Kidney tubule cell (primary cell): ENCODE results near the gene RAB33A.
"Not testable (repeated sequence)": the region's sequence is repeated elsewhere in the genome, so short reads cannot be mapped to it uniquely, and the experiment has no call there.

Experiments
- DNase-seq: peaks from one replicate; pipeline ENCODE4 v3.0.0-alpha.2; 2018; ENCODE audit warnings: low spot score

RAB33A gene

GRCh38 chrX:130172127-130172845, 524 bp downstream of the RAB33A start:
- DNase-seq = no peak

DNA sequence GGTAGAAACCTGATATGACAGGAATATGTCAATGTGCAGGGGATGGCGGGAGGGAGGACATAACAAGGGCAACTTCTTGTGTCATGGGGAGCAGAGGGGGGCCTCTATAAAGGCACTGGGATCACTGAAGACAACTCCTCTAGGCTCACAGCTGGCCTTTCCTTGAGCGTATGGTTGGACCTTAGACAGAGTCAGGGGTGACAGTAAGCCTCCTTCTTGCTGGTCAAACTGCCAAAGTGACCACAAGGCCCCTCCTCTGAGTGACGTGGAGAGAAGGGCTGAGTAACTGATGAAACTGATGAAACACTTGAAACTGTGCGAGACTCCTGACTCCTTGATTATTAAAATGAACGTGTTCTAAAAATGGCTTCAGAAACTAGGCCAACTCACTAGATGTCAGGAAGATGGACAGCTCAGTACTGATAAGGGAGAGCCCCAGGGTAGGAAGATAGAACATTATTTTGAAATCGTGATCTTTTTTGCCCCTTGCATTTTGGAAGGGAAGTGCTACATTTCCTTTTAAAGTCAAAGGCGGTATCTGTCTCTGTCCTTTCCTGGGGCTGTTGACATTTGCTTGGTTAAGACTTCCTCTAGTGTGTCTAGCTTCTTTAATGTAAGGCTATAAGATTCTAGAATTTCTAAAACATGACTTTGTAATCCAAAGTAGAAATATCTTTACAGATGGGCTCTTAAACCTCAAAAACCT, 1.6 kb downstream of the RAB33A start:
- DNase-seq = no peak

DNA sequence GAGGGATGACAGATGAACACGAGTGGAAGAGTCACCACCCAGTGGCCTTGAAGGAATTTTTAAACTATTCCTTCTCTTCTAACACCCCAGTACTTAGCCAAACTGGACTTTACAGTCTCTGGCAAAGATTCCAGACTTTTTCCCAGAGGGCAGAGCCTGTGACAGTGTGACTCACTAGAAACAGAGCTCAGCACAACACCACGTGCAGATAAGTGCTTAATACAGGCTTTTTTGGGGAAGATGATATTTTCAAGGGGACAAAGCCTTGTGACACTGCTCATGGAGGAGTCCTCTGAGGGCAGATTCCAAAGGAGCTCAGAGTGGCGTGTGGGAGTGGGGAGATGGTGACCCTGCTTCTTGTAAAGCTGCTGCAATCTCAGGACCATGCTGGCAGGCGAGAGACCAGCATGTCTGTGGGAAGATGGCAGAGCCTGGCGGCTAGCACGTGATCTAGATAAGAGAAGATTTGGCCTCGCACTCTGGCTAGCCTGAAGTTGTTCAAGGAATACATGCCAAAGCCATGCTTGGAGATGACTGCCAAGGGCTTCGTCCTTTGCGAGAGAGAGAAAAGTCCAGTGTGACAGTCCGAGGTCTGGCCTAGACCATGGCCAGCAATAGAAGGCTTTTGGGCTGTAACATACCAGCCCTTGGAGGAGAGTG, 2.4 kb downstream of the RAB33A start:
- peak; percentile 31 for DNase-seq

DNA sequence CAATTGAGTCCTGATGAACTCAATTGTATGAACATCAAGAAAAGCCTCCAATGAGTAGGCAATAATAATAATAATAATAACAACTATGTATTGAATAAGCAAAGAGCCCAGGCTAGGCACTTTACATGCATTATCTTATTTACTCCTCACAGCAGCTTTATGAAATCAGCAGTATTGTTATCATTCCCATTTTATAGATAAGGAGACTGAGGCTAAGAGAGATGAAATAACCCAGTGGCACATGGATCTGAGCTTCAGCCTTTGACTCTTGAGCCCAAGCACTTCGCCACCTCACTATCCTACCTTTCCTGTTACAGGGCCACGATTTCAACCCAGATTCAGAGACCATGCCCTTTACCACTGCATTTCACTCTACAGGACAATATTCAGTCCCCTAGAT, 3.2 kb downstream of the RAB33A start:
- DNase-seq = no peak

DNA sequence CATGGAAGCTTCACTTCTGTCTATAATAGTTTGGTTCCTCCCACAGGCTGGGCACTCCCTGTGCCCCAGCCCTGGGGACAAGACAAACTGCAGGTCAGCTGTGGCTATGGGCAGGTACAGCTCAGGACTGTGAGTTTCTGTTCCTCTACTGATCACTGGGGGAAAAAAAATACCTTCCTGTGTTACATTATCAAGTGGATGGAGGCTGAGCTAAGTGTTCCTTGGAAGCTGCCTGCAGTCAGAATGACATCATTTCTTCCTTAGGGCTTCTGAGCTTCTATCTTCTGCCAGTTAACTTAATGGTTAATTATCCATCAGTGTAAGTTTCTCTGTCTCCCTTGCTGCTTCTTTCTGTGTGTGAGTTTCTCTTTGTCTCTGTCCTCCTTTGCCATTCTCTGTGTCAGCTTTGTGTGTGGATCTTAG, 4.6 kb downstream of the RAB33A start:
- DNase-seq = peak; percentile 42

DNA sequence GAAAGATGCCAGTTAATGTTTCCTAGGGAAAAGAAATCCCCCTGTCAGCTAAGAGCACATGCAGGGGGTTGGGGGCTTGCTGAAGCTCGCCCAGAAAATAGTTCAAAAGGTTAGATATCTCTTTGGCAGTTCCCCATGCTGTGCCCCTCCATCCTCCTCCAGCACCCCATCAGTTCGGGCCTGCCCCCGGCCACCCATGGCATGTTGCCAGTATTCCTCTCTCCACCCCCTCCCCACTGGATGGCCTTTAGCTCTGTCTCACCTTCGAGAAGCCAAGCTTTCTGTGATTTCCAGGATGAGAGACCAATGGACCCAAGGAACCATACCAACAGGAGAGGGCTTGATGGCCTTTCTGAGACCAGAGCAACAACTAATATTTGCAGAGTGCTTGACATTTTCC, 5.2 kb downstream of the RAB33A start:
- no peak for DNase-seq

- DNase-seq = no peak
These were observed 7.4 kb downstream of the RAB33A start for GRCh38 chrX:130179170-130179569.

GRCh38 chrX:130179579-130180215, 7.9 kb downstream of the RAB33A start:
- DNase-seq = no peak

DNA sequence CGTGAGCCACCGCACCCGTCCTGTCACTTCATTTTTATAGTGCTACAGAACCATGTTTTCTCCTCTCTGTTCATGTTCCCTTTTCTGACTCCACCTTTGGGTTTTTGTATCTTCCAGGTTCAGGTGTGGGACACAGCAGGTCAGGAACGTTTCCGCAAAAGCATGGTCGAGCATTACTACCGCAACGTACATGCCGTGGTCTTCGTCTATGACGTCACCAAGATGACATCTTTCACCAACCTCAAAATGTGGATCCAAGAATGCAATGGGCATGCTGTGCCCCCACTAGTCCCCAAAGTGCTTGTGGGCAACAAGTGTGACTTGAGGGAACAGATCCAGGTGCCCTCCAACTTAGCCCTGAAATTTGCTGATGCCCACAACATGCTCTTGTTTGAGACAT, 12.4 kb downstream of the RAB33A start:
- no peak for DNase-seq

- DNase-seq = peak; percentile 38
These were observed 13.1 kb downstream of the RAB33A start for GRCh38 chrX:130184857-130185256.

GRCh38 chrX:130186651-130187050, 14.9 kb downstream of the RAB33A start:
- DNase-seq = no peak

DNA sequence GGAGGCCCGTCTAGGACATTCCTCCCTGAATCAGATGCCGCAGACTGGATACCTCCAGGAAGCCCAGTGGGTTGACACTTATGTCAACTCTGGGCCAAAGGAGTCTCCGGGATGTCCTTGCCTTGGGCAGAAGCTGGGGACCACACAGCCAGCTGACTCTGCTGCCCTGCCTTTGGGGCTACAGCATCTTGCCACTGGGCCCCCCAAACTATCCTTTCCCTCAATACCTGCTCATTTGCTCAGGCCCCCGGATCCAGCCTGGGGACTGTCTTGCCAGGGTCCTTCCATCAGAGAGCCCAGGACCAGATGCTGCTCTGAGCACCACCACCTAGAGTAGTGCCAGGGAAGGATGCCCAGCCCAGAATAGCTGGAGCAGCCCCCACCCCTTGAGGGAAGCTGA, 19.0 kb downstream of the RAB33A start:
- DNase-seq = no peak

DNA sequence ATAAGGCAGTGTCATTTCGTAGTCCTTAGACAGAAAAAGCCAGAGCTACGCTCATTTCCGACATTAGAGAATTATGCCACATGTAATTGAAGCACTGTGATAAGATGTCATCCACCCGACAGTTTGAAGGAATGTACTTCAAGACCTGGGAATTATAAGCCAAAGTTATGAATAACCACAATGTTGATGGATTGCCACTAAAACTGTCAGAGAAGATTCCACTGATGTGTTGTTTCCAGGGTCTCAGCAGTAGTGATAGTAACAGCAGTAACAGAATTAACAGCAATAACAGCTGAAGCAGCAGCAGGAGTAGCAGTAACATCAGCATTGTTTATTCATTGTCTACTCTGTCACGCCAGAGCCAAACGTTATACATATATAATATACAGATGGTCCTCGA, 24.7 kb downstream of the RAB33A start:
- no peak for DNase-seq

- no peak for DNase-seq
These were observed 25.7 kb downstream of the RAB33A start for GRCh38 chrX:130197464-130197863.

DNA sequence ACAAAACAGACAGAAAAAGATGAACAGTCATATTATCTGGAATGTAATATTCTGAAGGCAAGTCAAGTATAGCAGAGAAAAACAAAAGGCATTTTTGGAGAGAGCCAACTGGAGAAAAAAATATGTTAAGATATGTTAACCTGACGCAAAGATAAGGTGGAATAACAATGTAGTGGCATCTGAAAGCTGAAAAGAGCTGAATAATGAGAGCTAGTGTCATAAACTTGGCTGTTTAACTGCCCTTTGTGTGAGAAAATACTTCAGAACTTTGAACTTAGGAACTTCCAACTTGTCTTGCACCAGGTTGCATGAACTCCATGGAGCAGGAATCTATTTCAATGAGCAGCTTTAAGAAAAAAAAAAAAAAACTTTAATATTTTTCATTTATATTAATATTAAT, 32.9 kb downstream of the RAB33A start:
- DNase-seq = no peak

- DNase-seq = no peak
These were observed 39.8 kb downstream of the RAB33A start for GRCh38 chrX:130211415-130212186.

- DNase-seq = no peak
These were observed 40.6 kb downstream of the RAB33A start for GRCh38 chrX:130212371-130212770.

DNA sequence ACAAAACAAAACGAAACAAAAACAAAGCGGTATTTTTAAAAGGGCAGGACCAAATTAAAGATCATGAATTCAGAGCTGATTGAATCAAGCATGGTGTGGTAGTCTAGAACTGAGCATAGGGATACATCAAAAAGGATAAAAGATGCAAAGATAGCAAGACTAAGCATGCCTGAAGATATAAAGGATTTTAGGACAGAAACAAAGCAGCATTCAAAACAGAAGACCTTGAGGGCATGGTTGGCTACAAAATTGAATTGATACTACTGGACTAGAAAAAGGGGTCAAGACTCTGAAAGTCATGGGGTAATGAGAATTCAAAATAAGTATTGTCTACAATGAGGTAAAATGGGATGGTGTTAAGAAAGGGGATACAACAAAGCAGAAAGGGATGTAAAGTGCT, 41.6 kb downstream of the RAB33A start:
- DNase-seq = no peak

GRCh38 chrX:130216320-130216719, 44.6 kb downstream of the RAB33A start:
- no peak for DNase-seq

GRCh38 chrX:130224810-130225209, 53.0 kb downstream of the RAB33A start:
- DNase-seq = no peak

DNA sequence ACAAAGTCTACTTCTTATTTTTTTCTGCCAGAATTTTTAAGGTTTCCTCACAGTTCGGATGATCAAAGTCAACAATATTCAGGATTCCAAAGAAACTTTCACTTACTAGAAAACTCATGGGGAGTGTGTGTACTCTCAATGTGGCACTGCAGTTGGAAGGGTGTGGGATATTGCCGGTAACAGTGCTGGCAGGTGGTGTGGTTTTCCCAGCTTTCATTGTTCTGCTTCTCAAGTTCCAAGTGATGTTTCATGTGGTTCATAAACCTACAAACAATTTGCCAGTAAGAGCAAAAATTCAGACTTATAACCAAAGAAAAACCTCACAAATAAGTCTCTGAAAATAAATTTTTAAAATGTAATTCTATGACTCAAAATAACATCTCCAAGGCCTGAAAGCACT, 57.1 kb downstream of the RAB33A start:
- DNase-seq = no peak

- DNase-seq = not testable (repeated sequence)
These were observed 59.4 kb downstream of the RAB33A start for GRCh38 chrX:130231184-130231583.
